NCI-H2171 (cell line): Measurements from ENCODE around the gene RASGRP4.
A peak's percentile ranks its signal among the peaks of the same experiment; 100 is the strongest.
"Not testable (repeated sequence)": the region's sequence is repeated elsewhere in the genome, so short reads cannot be mapped to it uniquely, and the experiment has no call there.

Experiments used
- DNase-seq: peaks from one replicate; lab custom pipeline; 2025; lab: John Stamatoyannopoulos, UW

Gene RASGRP4

DNA sequence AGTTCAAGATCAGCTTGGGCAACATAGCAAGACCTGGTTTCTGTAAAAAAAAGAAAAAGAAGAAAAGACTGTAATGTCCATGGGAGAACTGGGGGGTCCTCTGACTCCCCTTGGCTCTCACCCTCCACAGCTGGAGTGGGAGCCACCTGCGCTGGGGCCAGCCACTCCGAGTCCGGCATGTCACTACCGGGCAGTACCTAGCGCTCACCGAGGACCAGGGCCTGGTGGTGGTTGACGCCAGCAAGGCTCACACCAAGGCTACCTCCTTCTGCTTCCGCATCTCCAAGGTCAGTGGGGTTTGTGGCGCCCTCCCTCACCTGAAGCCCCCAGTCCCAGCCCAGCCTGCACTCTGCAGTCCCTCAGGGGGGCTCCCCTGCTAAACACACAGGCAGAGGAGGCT, 22.2 kb upstream of the RASGRP4 start:
- no peak for DNase-seq

DNA sequence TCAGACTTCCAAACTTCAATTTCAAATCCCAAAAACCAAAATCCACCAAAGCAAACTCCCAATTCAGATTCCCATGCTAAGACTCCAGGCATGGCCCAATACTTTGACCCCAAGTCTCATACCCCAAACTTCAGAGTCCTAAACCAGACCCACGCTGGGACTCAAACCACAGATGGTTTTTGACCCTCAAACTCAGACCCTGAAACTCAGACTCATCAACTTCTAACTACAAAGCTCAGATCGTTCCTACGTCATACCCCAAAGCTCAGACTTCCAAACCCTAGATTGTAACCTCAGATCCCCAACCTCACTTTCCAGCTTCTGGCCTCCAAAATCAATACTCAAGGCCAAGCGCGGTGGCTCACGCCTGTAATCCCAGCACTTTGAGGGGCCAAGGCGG, 19.3 kb upstream of the RASGRP4 start:
- DNase-seq = no peak

DNA sequence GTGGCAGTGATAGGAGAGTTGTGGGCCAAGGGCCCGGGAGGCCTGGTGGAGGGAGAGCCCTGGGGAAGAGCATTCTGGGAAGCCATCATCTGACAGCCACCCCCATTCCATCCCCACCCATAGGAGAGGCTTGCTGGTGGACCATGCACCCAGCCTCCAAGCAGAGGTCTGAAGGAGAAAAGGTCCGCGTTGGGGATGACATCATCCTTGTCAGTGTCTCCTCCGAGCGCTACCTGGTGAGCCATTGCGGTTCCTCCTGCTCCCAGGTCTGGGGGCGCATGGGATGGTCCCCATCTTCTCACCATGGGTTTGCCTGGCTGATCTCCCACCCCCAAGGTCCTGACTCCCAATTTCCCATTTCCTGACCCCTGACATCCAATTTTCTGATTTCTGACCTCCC, 18.0 kb upstream of the RASGRP4 start:
- no peak for DNase-seq

DNA sequence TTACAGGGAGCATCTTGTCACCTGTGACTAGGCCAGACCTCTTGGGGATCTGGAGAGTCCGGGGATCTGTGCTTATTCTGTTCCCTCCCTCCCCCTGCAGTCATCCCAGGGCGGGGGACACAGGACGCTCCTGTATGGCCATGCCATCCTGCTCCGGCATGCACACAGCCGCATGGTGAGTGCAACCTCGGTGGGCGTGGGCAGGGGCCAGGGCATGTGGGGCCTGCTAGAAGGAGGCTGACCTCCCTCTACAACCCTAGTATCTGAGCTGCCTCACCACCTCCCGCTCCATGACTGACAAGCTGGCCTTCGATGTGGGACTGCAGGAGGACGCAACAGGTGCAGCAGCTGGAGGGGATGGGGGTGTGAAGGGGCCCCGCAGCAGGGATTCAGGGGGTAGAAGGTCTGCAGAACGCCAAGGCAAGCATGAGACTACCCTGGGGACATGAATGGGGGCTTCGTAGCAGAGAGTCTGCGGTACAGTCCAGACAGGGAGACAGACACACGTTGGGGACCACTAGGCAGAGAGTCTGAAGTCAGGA, 17.5 kb upstream of the RASGRP4 start:
- DNase-seq = no peak

DNA sequence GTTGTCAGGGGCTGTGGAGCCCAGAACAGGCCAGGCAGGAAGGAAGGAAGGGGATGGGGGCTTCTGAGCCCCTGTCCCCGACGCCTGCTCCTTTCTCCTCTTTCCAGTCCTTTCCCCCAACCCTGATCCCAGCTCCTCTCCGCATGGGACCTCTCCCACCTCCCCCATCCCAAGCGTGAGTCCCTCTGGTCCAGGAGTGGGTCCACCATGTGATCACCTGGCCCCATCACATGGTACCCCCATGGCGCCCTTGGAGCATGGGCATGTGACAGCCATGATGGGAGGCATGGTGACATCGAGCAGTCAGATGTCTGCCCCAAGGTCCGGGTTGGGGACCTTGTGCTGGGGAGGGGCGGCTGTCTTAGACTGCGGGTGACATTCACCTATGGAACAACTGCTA, 16.7 kb upstream of the RASGRP4 start:
- no peak for DNase-seq

DNA sequence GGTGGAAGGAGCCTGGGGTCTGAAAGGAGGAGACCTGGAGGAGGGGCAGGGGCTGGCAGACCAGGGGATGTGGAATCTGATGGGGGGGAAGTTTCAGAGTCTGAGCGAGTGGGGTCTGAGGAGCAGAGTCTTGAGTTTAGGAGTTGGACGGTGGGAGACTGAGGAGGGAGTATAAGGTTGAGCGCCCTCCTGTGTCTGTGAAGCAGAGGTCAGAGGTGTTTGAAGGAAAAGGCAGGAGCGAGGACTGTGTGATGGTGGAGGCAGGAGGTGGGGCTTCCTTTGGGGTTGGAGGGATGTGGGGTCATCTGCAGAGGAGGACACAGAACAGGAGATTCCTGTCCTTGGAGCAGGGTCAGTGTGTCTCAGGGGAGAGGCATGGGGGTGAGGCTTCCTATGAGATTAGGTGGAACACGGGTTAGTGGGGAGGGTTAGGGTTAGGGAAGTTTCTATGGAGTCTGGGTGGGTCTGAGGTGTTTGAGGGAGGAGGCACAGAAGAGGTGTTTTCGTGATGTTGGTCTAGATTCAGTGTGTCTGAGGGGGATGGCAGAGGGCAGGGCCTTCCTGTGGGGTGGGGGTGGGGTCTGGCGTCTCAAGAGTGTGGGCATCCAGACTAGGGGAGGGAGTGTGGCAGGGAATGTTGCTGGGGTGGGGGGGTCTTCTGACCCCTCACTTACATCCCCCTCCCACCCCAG, 15.8 kb upstream of the RASGRP4 start:
- no peak for DNase-seq

DNA sequence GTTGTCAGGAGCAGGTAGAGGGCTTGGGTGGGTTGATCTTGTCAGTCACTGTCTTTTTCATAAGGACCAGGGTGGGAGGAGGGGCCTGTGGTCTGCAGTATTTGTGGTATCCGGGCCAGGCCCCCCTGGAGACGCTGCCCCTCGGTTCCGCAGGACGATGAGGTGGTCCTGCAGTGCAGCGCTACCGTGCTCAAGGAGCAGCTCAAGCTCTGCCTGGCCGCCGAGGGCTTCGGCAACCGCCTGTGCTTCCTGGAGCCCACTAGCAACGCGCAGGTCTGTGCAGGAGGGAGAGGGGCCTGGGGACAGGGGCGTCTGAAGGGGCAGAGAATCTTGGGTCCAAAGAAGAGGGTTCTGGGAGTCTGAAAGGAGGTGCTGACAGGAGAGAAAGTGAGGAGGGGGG, 14.6 kb upstream of the RASGRP4 start:
- no peak for DNase-seq

DNA sequence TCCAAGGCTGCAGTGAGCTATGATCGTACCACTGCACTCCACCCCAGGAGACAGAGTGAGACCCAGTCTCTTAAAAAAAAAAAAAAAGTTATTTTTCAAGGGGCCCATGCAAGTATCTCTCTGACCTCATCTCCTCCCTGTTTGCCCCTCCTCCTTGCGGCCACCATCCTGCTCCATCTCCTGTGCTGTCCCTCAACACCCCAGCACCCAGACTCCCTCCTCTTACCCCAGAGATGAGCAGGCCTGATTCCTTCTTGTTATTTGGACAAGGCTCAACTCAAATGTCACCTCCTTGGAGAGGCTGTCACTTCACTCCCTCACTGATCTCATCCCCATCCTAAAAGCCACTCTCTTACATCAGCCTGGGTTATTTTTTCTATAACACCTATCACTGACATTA, 11.9 kb upstream of the RASGRP4 start:
- DNase-seq = no peak

DNA sequence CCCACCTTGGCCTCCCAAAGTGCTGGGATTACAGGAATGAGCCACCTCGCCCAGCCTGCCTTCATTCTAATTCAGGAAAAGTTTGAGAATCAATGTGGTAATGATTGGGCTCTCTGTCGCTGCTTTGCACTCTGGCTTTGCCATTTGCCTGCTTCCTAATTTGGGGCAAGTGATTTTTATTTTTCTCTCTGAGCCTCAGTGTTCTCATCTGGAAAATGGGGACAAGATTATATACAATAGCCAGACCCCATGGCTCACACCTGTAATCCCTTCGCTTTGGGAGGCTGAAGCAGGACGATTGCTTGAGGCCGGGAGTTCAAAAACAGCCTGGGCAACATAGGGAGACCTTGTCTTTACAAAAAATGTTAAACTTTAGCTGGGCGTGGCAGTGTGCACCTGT, 11.3 kb upstream of the RASGRP4 start:
- no peak for DNase-seq

DNA sequence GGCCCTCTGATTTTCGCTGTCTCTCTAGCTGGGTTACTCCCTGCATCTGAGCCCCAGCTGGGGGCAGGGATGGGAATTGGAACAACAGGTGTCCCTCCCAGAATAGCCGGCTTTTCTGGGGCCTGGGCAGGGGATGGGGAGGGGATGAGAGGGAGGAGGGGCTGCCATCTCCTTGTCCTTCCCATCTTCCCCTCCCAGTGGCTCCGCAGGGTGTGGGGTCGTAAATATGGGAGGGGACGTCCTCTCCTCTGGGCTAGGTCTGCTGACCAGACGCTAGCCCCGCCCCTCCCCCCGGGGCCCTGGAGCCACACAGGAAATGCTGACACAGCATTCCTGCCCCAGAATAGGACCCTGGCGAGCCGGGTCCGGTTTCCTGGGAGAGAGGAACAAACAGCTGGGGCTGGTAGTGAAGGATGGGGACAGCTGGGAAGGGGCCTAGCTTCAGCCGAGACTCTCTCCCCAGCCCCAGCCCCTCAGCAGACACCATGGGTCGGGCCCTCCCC, 8.6 kb upstream of the RASGRP4 start:
- no peak for DNase-seq

DNA sequence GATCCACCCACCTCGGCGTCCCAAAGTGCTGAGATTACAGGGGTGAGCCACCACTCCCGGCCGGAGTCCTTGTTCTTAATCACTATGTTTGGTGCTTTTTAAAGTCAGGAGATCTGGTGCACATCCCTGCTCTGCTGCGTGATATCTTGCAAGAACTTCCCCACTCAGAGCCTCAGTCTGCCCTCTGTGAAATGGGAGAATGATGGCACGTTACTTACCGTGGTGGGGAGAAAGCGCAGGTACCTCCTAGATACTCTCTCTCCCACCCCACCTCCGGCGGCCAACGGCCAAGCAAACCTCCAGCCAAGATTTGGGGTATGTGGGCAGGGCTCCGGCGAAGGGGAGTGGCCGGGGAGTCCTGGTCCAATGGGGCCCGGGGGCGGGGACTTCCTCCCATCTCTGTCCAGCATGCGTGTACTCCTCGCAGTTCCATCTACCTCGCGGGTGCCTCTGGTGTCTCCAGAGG, 7.3 kb upstream of the RASGRP4 start, which contains the start of gene RYR1:
Gene RYR1, plus strand, starts transcription at position 424 of the 466 bp plus-strand sequence. CDS start 139 bp downstream, outside the sequence.
- no peak for DNase-seq

DNA sequence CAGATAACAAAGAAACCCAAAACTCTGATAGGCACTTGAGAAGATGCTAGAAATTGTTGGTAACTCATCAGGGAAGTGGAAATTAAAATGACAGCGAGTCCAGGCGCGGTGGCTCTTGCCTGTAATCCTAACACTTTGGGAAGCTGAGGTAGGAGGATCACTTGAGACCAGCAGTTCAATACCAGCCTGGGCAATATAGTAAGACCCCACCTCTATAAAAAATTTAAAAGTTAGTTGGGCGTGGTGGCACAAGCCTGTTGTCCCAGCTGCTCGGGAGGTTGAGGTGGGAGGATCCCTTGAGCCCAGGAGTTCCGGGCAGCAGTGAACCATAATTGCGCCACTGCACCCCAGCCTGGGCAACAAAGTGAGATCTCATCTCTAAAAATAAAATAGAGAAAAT, 4.9 kb upstream of the RASGRP4 start:
- no peak for DNase-seq

DNA sequence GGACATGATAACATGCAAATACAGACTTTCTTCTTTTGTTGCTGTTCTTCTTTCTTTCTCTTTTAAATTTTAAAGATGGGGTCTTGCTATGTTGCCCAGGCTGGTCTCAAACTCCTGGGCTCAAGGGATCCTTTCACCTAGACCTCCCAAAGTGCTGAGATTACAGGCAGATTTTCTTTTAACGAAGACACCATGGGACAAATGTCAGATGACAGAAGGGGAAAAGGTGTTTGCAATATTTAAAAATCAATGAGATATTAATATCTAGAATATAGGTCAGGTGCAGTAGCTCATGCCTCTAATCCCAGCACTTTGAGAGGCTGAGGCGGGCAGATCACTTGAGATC, 3.8 kb upstream of the RASGRP4 start:
- DNase-seq = no peak

DNA sequence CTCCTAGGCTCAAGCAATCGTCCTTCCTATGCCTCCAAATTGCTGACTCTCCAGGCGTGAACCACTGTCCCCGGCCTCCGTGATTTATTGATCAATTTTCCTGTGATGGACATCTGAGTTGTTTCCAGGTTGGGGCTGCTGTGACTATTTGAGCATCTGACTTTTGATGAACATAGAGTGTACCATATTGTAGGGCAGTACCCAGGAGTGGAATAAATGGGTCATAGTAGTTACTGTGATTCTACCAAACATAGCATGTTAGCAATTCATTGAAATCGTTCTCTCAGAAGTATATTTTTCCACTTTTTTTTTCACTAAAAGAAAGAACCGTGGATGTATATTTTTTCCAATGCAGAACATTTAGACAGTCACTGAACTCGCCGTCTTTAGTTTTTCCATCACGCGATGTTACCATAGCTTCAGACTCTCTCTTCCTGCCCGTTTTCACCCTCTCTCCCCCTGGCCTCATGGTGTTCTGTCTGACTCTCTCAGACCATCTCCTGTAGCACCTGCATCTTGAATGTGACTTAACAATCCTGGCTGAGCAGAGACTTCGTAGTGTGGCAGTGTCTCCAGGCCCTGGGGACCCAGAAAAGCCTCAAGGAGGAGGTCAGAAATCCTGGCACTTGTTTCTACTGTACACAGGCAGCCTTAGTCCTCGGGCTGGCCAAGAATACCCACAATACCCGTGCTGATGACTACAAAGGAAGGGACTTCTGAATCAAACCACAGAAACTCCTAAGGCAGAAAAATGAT, 3.2 kb upstream of the RASGRP4 start:
- DNase-seq = no peak

DNA sequence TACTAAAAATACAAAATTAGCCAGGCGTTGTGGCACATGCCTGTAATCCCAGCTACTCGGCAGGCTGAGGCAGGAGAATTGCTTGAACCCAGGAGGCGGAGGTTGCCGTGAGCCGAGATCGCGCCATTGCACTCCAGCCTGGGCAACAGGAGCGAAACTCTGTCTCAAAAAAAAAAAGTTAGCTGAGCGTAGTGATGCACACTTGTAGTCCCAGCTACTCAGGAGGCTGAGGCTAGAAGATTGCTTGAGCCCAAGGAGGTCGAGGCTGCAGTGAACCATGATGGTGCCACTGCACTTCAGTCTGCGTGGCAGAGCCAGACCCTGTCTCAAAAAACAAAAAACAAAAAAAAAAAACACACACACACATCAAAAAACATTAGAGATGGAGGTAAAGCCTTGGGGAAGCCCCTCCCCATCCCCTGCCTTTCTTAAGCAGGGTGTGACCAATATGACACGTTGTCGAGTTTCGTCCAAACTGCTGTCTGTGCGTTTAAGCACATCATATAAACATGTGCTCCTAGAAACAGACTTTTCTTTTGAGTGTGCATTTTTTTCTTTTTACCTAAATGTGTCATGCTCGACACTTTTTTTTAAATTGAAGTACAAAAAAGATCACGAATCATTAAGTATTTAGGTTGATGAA, 1.1 kb upstream of the RASGRP4 start:
- not testable (repeated sequence) for DNase-seq

DNA sequence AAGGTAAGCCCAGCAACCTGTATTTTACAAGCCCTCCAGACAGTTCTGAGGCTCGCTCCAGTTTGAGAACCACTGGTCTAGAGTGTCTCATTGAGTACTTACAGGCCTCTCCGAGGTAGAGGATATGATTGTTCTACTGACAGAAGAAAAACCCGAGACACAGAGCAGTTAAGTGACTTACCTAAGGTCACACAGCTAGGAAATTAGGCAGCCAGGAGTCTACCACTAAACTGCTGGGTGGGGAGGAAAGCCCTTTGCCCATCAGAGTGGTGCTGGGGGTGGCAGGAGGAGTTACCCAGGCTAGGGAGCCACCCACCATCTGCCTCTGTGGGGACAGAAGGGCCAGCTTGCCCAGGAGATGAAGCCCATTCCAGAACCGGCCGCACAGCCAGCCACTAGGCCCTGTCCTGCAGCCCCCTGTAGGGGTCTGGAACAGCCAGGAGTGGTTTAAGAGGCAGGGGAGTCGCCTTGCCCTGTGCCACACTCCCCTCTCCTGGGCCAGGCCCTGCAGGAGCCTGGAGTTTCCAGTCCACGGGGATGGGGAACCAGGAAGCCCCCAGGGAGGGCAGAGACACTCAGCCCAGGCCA, 703 bp downstream of the RASGRP4 start:
- DNase-seq = no peak

DNA sequence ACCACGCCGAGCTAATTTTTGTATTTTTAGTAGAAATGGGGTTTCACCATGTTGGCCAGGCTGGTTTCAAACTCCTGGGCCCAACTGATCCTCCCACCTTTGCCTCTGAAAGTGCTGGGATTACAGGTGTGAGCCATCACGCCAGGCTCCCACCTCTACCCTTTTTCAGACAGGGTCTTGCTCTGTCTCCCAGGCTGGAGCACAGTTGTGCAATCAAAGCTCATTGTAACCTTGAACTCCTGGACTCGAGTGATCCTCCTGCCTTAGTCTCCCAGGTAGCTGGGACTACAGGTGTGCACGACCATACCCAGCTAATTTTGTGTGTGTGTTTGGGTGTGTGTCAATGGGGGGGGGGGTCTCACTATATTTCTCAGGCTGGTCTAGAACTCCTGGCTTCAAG, 1.7 kb downstream of the RASGRP4 start:
- no peak for DNase-seq

DNA sequence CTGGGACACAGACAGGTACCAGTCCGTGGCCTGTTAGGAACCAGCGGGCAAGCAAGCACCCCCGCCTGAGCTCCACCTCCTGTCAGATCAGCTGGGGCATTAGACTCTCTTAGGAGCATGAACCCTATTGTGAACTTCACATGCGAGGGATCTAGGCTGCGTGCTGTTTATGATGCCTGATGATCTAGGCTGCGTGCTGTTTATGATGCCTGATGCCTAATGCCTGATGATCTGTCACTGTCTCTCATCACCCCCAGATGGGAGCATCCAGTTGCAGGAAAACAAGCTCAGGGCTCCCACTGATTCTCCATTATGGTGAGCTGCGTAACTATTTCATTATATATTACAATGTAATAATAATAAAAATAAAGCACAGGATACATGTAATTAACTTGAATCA, 3.6 kb downstream of the RASGRP4 start:
- DNase-seq = no peak

DNA sequence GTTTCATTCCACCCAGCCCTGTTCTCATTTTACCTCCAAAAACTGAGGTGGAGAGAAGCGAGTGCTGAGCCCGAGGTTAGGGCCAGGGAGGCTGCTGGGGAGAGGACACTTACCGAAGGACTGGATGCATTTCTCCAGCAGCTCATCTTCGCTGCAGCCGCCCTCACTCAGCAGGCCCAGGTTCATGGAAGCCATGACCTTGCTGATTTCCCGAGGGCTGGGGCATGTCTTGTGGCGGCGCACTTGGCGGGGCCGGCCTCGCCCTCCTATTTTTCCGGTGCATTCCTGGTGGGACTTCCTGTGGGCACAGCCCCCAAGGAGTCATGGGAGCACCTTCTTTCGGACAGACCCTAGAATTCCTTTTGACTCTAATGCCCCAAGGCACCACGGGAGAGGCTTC, 4.2 kb downstream of the RASGRP4 start:
- DNase-seq = no peak

DNA sequence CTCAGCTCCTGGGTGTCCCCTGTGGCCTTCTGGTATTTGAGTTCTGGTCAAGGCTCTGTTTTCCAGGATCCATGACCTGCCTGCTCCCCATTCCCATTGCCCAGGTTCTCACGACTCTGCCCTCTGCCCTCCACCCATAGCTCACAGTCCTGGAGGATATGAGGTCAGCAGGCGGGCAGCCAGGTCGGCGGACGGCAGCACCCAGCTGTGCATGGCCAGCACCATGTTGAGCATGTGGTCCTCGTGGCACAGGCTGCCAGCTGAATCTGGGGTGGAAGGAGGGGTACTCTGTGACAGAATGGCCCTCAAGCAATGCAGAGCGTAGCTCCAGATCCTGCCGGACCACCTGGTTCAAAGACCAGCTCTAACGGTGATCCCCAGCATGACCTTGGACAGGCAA, 5.1 kb downstream of the RASGRP4 start:
- DNase-seq = no peak

DNA sequence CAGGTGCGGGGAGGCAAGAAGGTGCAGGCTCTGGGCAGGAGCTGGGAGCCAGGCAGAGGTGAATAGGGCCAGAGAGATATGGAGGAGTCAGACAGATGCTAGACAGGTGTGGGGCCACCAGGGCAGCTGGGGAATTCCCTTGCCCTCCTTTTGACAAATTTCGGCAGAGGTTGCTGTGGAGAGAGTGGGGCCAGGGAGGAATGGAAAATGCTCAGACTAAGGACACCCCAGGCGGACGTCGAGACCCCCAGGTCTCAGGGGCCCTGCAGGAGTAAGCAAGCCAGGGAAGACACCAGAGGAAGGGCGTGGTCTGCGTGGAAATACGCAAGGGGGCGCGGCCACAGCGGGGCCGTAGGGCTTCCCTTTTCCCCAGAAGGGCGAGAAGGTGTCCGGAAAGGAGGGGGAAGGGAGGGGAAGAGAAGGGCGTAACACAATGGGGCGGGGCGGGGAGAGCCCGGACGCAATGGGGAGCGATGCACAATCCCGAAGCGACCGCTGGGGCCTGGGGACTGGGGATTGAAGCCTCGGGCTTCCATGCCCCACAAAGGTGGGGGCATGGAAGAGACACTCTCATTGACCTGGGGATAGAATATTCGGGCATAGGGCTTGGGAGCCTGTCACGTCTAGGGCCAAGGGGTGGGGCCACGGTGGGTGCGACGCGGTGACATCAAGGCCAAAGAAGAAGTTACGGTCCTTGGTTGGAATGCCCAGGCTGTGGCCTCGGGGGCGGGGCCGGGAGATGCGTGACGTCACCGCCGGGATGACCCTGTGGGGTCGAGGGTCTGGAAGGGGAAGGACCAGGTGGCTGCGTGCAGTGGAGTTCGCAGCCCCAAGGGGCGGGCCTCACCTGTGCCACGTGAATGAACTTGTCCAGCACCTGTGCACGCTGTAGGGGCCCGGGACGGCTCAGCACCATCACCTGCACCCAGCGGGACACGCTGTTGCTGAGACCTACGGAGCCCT, 8.2 kb downstream of the RASGRP4 start:
- peak; percentile 45 for DNase-seq
